Thyroid gland (tissue), 4 donors: ENCODE results near the gene DAB1.

Source experiments
- CTCF ChIP-seq, 6 experiments: fragments of 200-600 bp in 3 of 6; fragments of 450-650 bp in 3 of 6; sonication (generic) in 3 of 6; IDR thresholded peaks; one replicate each; pipeline ENCODE4 v1.5.1; 2016 to 2019; ENCODE audit warnings: antibody characterized with exemption in 6 of 6, mild to moderate bottlenecking in 2 of 6, inconsistent platforms in 1 of 6, moderate library complexity in 1 of 6
- POLR2A ChIP-seq, 2 donors: fragments of 450-650 bp; IDR thresholded peaks; one replicate each; pipeline ENCODE4 v1.6.1; 2017; ENCODE audit warnings: antibody characterized with exemption in 2 of 2, mild to moderate bottlenecking in 2 of 2, moderate library complexity in 1 of 2

- TF ChIP-seq POLR2A (IDR thresholded peaks at IDR 0.05): no peak
- TF ChIP-seq CTCF (IDR thresholded peaks at IDR 0.05): no peak
Observed at GRCh38 chr1:57101209-57101608, 322.7 kb downstream of the DAB1 start.
